Muscle layer of duodenum (tissue), 2 donors: Measurements from ENCODE around the gene NCKAP5.

Experiments used
- H3K27ac ChIP-seq: one replicate; pipeline ENCODE4 v1.7.0; 2013; ENCODE audit warnings: mild to moderate bottlenecking, low read length
- H3K27me3 ChIP-seq: one replicate; pipeline ENCODE4 v1.7.0; 2013; ENCODE audit warnings: low read depth, mild to moderate bottlenecking, control low read depth, low read length
- H3K36me3 ChIP-seq, 2 donors: one replicate each; pipeline ENCODE4 v1.7.0; 2013; ENCODE audit warnings: low read length in 2 of 2, control low read depth in 1 of 2, mild to moderate bottlenecking in 1 of 2; ENCODE audit not compliant: insufficient read depth in 2 of 2, control insufficient read depth in 1 of 2
- H3K4me1 ChIP-seq, 2 donors: one replicate each; pipeline ENCODE4 v1.7.0; 2013; ENCODE audit warnings: low read length in 2 of 2, mild to moderate bottlenecking in 2 of 2, control low read depth in 1 of 2, moderate library complexity in 1 of 2; ENCODE audit not compliant: insufficient read depth in 2 of 2, control insufficient read depth in 1 of 2
- H3K4me3 ChIP-seq, 2 donors: one replicate each; pipeline ENCODE4 v1.7.0; 2013; ENCODE audit warnings: low read length in 2 of 2, low read depth in 1 of 2, mild to moderate bottlenecking in 1 of 2
- H3K9me3 ChIP-seq, 2 donors: one replicate each; pipeline ENCODE4 v1.7.0; 2013; ENCODE audit warnings: low read length in 2 of 2, control low read depth in 1 of 2, mild to moderate bottlenecking in 1 of 2; ENCODE audit not compliant: control insufficient read depth in 1 of 2
- donor health status: healthy.

Gene NCKAP5

GRCh38 chr2:133286326-133286922, 281.8 kb downstream of the NCKAP5 start:
- Histone ChIP-seq H3K9me3 (no peaks in the 10 kb centered on the region), H3K27ac (no peak overlapping the region), H3K27me3 (no peaks in the 10 kb centered on the region), H3K4me1 (no peaks in the 10 kb centered on the region), H3K36me3 (no peaks in the 10 kb centered on the region), H3K4me3 (no peak overlapping the region)

DNA sequence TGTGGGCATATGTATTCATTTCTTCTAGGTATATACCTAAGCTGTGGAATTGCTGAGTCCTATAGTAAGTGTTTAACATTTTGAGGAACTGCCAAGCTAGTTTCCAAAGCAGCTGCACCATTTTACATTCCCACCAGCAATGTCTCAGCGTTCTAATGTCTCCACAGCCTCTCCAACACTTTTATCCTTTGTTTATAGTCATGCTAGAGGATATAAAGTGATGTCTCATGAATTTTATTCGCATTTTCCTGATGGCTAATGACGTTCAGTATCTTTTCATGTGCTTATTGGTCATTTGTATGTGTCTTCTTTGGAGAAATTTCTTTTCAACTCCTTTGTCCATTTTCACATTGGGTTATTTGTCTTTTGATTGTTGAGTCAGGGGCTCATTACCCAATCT, 295.2 kb downstream of the NCKAP5 start:
- Histone ChIP-seq H3K27ac (no peak overlapping the region), H3K9me3 (no peaks in the 10 kb centered on the region), H3K4me3 (no peak overlapping the region), H3K27me3 (no peaks in the 10 kb centered on the region), H3K4me1 (no peaks in the 10 kb centered on the region), H3K36me3 (no peaks in the 10 kb centered on the region)

DNA sequence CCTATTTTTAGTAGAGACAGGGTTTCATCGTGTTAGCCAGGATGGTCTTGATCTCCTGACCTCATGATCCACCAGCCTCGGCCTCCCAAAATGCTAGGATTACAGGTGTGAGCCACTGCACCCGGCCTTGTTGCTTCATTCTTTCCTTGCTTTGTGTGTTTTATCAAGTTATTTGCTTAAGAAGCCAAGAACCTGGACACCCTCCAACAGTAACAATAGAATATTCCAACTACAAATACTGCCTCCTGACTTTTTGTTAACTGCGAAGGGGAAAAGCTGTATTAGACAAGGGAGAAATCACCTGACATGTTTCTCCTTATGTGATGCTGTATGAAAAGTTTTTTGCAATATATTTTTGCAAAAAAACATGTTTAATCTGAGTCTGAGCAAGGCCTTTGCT, 297.2 kb downstream of the NCKAP5 start:
- H3K27me3 ChIP-seq = no peaks in the 10 kb centered on the region
- H3K27ac ChIP-seq = no peak overlapping the region
- H3K9me3 ChIP-seq = no peaks in the 10 kb centered on the region
- H3K4me3 ChIP-seq = no peak overlapping the region
- peaks cover 0 to 6% of the 10 kb centered on the region in 2 donors for H3K4me1 ChIP-seq
- H3K36me3 ChIP-seq = no peaks in the 10 kb centered on the region

DNA sequence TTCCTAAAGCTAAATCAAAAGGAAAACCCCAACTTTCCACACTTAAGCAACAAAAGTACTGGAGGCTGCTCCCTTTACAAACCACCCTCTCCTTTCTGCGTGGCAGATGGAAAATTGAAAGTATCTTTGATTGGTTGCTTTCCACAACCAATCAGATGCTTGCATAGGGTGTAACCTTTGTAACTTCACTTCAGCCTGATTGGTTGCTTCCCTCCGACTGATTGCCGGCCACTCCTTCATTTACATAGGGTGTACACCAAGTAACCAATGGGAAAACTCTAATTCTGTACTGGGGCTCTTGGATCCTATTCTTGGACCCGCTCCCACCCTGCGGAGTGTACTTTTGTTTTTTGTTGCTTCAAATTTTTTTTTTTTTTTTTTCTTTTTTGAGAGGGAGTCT, 297.7 kb downstream of the NCKAP5 start:
- Histone ChIP-seq H3K27ac (no peak overlapping the region), H3K36me3 (no peaks in the 10 kb centered on the region), H3K9me3 (no peaks in the 10 kb centered on the region), H3K4me3 (no peak overlapping the region), H3K27me3 (no peaks in the 10 kb centered on the region), H3K4me1 (peaks cover 0 to 12% of the 10 kb centered on the region in 2 donors)

DNA sequence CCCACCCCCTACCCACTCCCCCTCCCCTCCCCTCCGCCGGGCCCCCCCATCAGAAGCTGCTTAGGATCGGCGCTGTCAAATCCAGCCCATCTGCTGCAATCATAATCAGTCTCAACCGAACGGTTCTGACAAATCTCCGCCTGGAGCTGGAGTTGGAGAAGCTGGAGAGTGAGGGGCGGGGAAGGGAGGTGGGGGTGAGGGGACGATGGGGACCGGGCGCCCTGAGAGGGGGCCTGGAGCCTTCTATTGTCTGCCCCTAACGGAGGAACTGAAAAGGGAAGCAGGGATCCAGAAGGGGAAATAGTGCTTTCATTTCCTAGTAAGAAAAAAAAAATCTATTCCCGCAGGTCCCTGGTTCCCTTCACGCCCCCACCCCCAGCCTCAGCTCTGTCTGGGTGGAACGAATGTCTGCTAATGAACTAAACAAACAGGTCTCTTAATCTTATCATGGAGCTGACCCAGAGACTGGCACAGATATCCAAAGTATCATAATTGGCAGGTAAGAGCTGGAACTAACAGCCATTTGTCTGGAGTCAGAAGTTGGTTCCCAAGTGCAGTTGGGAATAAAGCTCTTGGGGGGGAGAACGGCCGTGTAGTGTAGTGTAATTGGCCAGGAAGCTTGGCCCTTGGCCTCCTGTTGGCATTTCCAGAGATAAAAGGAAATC, 301.2 kb downstream of the NCKAP5 start:
- H3K27ac ChIP-seq = no peak overlapping the region
- H3K4me3 ChIP-seq = peak overlapping the region in 1 of 2 donors; percentile 54
- H3K9me3 ChIP-seq = no peaks in the 10 kb centered on the region
- no peaks in the 10 kb centered on the region for H3K27me3 ChIP-seq
- peaks cover 0 to 12% of the 10 kb centered on the region in 2 donors for H3K4me1 ChIP-seq
- no peaks in the 10 kb centered on the region for H3K36me3 ChIP-seq

DNA sequence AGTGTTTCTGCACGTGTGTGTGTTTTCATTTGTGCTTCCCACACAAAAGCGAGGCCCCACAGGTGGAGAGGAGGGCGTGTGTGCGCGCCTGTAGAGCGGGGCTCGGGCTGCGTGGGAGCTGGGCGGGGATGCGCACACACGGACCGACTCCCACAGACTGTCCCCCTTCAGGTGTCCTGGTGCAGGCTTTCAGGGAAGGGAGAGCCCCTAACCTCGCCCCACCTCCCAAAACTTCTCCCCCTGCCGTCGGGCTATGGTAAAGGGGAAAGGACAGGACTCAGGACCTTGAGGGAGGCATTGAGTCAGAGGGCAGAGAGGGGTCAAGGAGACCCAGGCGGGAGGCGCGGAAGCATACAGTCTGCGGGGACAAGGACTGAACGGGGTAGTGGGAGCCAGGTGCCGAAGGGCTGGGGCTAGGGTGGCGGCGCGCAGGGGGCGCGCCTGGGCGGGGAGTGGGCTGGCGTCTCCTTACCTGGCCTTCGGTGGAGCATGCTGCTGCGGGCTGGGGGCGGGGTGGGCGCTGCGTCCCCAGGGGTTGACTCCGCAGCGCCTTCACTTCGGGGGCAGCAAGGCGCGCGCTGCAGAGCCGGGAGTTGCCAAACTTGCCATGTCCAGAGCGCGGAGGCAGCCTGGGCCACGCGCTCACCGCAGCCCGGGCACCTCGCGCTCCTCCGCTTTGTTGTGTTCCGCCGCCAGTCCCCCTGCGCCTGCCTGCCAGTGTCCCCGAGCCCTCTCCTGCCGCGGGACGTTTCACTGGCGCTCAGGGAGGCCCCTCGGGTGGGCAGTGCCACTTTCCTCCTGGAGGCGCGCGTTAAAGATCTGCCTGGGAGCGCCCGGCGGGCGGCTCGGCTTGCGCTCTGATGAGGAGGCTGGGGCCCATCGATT, 302.0 kb downstream of the NCKAP5 start:
- H3K9me3 ChIP-seq = no peaks in the 10 kb centered on the region
- H3K27me3 ChIP-seq = no peaks in the 10 kb centered on the region
- peak overlapping the region in 1 of 2 donors; percentile 54 for H3K4me3 ChIP-seq
- no peaks in the 10 kb centered on the region for H3K36me3 ChIP-seq
- peaks cover 0 to 12% of the 10 kb centered on the region in 2 donors for H3K4me1 ChIP-seq
- H3K27ac ChIP-seq = no peak overlapping the region

DNA sequence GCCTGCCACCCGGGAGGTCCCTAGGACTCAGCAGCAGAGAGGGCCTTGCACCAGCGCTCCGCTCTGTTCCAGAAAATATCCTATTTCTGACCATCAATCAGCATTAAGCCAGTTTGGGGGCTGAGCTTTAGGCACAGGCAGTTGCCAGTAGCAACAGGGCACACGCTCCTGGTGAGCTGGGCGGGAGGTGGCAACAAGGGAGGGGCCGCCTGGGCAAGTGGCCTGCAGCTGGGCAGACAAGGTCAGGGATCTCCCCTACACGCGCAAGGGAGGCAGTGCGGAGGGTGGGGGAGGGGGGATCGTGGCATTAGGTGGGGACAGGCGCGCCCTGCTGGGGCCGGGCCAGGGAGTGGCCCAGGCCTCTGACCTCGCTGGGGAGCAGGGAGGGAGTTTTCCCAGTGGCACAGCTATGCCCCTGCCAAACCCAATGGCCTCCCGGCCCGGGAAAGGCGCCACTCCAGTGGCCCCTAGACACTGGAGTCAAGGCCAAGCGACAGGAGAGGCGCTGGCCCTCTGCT, 302.8 kb downstream of the NCKAP5 start:
- H3K36me3 ChIP-seq = no peaks in the 10 kb centered on the region
- peaks cover 0 to 12% of the 10 kb centered on the region in 2 donors for H3K4me1 ChIP-seq
- no peaks in the 10 kb centered on the region for H3K9me3 ChIP-seq
- H3K4me3 ChIP-seq = no peak overlapping the region
- no peak overlapping the region for H3K27ac ChIP-seq
- no peaks in the 10 kb centered on the region for H3K27me3 ChIP-seq

- H3K4me3 ChIP-seq = no peak overlapping the region
- no peaks in the 10 kb centered on the region for H3K9me3 ChIP-seq
- H3K36me3 ChIP-seq = no peaks in the 10 kb centered on the region
- peaks cover 0 to 12% of the 10 kb centered on the region in 2 donors for H3K4me1 ChIP-seq
- no peak overlapping the region for H3K27ac ChIP-seq
- H3K27me3 ChIP-seq = no peaks in the 10 kb centered on the region
Observed at GRCh38 chr2:133264989-133265401, 303.3 kb downstream of the NCKAP5 start.

GRCh38 chr2:133262893-133263292, 305.4 kb downstream of the NCKAP5 start:
- peaks cover 0 to 12% of the 10 kb centered on the region in 2 donors for H3K4me1 ChIP-seq
- no peak overlapping the region for H3K4me3 ChIP-seq
- H3K9me3 ChIP-seq = no peaks in the 10 kb centered on the region
- no peak overlapping the region for H3K27ac ChIP-seq
- H3K27me3 ChIP-seq = no peaks in the 10 kb centered on the region
- no peaks in the 10 kb centered on the region for H3K36me3 ChIP-seq

GRCh38 chr2:133255360-133255759, 312.9 kb downstream of the NCKAP5 start:
- Histone ChIP-seq H3K36me3 (no peaks in the 10 kb centered on the region), H3K4me3 (no peak overlapping the region), H3K27me3 (no peaks in the 10 kb centered on the region), H3K4me1 (no peaks in the 10 kb centered on the region), H3K9me3 (no peaks in the 10 kb centered on the region), H3K27ac (no peak overlapping the region)

- no peaks in the 10 kb centered on the region for H3K4me1 ChIP-seq
- no peaks in the 10 kb centered on the region for H3K36me3 ChIP-seq
- H3K9me3 ChIP-seq = no peaks in the 10 kb centered on the region
- H3K27ac ChIP-seq = no peak overlapping the region
- no peak overlapping the region for H3K4me3 ChIP-seq
- H3K27me3 ChIP-seq = no peaks in the 10 kb centered on the region
Observed at GRCh38 chr2:133253793-133254192, 314.5 kb downstream of the NCKAP5 start.
